Measurements from ENCODE around the gene TRAPPC10. TPM values are rescaled to one million over a fixed set of nuclear protein-coding genes. Genes with fewer than 3 reads are reported as not detected.

TRAPPC10 gene
- total and polyA plus RNA-seq, 2 donors (not counting 1 experiment from before 2014, with no cell fraction given): 61.7 to 145 TPM

DNA sequence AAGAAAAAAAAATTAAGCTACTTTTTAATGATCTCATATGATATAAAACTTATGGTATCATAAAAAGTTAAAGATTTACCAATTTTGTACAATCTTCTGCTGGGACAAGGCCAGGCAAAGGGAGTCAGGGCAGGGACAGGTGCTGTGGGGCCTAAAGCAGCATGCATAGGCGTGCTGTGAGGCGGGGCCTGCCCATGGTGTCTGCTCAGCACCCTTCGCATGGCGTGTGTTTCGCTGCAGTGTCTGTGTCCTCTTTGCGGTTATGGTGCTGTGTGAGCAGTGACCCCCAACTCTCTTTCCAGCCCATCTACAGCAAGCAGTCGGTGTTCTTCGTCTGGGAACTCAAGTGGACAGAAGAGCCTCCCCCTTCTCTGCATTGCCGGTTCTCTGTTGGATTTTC is 81.7 kb downstream of the TRAPPC10 start:
- no peak for TF ChIP-seq EZH2 (IDR thresholded peaks at IDR 0.05; ENCODE audit: borderline replicate concordance, insufficient read depth, low read depth, low read length, poor library complexity, severe bottlenecking)
- no peak for TF ChIP-seq CTCF (IDR thresholded peaks at IDR 0.05)
- no peak overlapping the region for H2AFZ ChIP-seq (ENCODE audit: insufficient read depth, low read depth, low read length, poor library complexity, severe bottlenecking)
- no peaks in the 10 kb centered on the region for H4K20me1 ChIP-seq (ENCODE audit: control insufficient read depth, insufficient read depth, low read length, poor library complexity, severe bottlenecking)
- WGBS (ENCODE audit: insufficient coverage): 95% methylated on average over 8 of the region's 9 CpGs
- ATAC-seq (ENCODE audit: low read depth): no peak
- Mint-ChIP-seq H3K27me3 (no peaks in the 10 kb centered on the region), H3K4me3 (no peak overlapping the region), H3K4me1 (peaks cover 33% of the 10 kb centered on the region), H3K27ac (peak overlapping the region; percentile 82), H3K9me3 (ENCODE audit: insufficient read depth) (no peaks in the 10 kb centered on the region)
- no peak overlapping the region for H3K9ac ChIP-seq (ENCODE audit: low read length)
- POLR2A ChIA-PET: no interaction called here
- peak overlapping the region in 1 of 2 donors; percentile 20 for H3K27ac ChIP-seq (ENCODE audit: low read length in 2 of 2)
- no peaks in the 10 kb centered on the region for H3K27me3 ChIP-seq (replicated peaks in 1 of 4; ENCODE audit: control extremely low read depth in 1 of 4, control insufficient read depth in 3 of 4, insufficient read depth in 4 of 4, low read length in 3 of 4)
- no peak overlapping the region for H3K4me2 ChIP-seq (replicated peaks; ENCODE audit: low read depth, low read length, poor library complexity, severe bottlenecking)
- H3K9me3 ChIP-seq (ENCODE audit: control extremely low read depth in 1 of 3, control insufficient read depth in 2 of 3, insufficient read depth in 1 of 3, low read length in 2 of 3): no peaks in the 10 kb centered on the region
- DNase-seq: no peak
- intact Hi-C loops (cut with micrococcal nuclease): no loop called here
- H3K4me3 ChIP-seq (ENCODE audit: control extremely low read depth in 1 of 5, extremely low read depth in 1 of 5, insufficient read depth in 1 of 5, low read depth in 2 of 5, low read length in 4 of 5): no peak overlapping the region
- CTCF ChIA-PET: interaction anchor here (1.3 kb wide), 1 partner anchor 8 kb away, joined by 3 read pairs; no protein-coding TSS in a partner anchor
- no peaks in the 10 kb centered on the region for H3K79me2 ChIP-seq (ENCODE audit: control insufficient read depth, insufficient read depth, low read length)
- peaks cover 2 to 32% of the 10 kb centered on the region in 2 experiments for H3K36me3 ChIP-seq (replicated peaks in 1 of 2; ENCODE audit: control extremely low read depth in 1 of 2, control insufficient read depth in 1 of 2, extremely low read depth in 1 of 2, insufficient read depth in 2 of 2, low read length in 1 of 2)
- H3K4me1 ChIP-seq (ENCODE audit: control insufficient read depth in 2 of 2, insufficient read depth in 2 of 2, low read length in 2 of 2): peaks cover 19 to 43% of the 10 kb centered on the region in 2 donors

DNA sequence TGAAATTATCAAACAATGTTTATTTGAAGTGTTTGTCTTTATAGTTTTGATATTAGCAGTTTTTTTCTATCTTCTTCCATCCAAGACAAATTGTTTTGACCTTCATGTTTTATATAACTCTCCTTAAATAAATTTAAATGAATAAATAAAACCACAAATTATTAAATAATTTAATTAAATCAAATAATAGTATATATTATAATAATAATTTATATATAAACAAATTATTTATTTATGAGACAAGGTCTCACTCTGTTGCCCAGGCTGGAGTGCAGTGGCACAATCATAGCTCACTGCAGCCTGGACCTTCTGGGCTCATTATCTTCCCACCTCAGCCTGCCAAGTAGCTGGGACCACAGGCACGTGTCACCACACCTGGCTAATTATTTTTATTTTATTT is 82.7 kb downstream of the TRAPPC10 start:
- CTCF ChIA-PET: interaction anchor here (1.1 kb wide), 1 partner anchor 11 kb away, joined by 3 read pairs; no protein-coding TSS in a partner anchor
- intact Hi-C loops (cut with micrococcal nuclease): no loop called here
- POLR2A ChIA-PET: interaction anchor here (0.7 kb wide), 1 partner anchor 60 kb away, joined by 4 read pairs; no protein-coding TSS in a partner anchor

More for the DNA sequence above, 82.7 kb downstream of the TRAPPC10 start:
- H3K9me3 Mint-ChIP-seq (ENCODE audit: insufficient read depth): no peaks in the 10 kb centered on the region
- no peak overlapping the region for H3K27ac ChIP-seq (ENCODE audit: low read length in 2 of 2)
- H3K36me3 ChIP-seq (replicated peaks in 1 of 2; ENCODE audit: control extremely low read depth in 1 of 2, control insufficient read depth in 1 of 2, extremely low read depth in 1 of 2, insufficient read depth in 2 of 2, low read length in 1 of 2): peaks cover 2 to 27% of the 10 kb centered on the region in 2 experiments
- no peaks in the 10 kb centered on the region for H3K27me3 ChIP-seq (replicated peaks in 1 of 4; ENCODE audit: control extremely low read depth in 1 of 4, control insufficient read depth in 3 of 4, insufficient read depth in 4 of 4, low read length in 3 of 4)
- no peaks in the 10 kb centered on the region for H3K27me3 Mint-ChIP-seq
- H3K4me1 Mint-ChIP-seq: peaks cover 23% of the 10 kb centered on the region
- H4K20me1 ChIP-seq (ENCODE audit: control insufficient read depth, insufficient read depth, low read length, poor library complexity, severe bottlenecking): no peaks in the 10 kb centered on the region
- no peak overlapping the region for H3K27ac Mint-ChIP-seq
- no peak overlapping the region for H3K4me3 Mint-ChIP-seq
- no peaks in the 10 kb centered on the region for H3K79me2 ChIP-seq (ENCODE audit: control insufficient read depth, insufficient read depth, low read length)
- no CpG with 5 or more reads among the region's 1 CpG for WGBS (ENCODE audit: insufficient coverage)
- TF ChIP-seq CTCF (IDR thresholded peaks at IDR 0.05): no peak
- TF ChIP-seq EZH2 (IDR thresholded peaks at IDR 0.05; ENCODE audit: borderline replicate concordance, insufficient read depth, low read depth, low read length, poor library complexity, severe bottlenecking): no peak
- DNase-seq: no peak
- no peak overlapping the region for H3K4me3 ChIP-seq (ENCODE audit: control extremely low read depth in 1 of 5, extremely low read depth in 1 of 5, insufficient read depth in 1 of 5, low read depth in 2 of 5, low read length in 4 of 5)
- no peak overlapping the region for H2AFZ ChIP-seq (ENCODE audit: insufficient read depth, low read depth, low read length, poor library complexity, severe bottlenecking)
- H3K4me2 ChIP-seq (replicated peaks; ENCODE audit: low read depth, low read length, poor library complexity, severe bottlenecking): no peak overlapping the region
- no peak for ATAC-seq (ENCODE audit: low read depth)
- H3K9ac ChIP-seq (ENCODE audit: low read length): no peak overlapping the region
- H3K4me1 ChIP-seq (ENCODE audit: control insufficient read depth in 2 of 2, insufficient read depth in 2 of 2, low read length in 2 of 2): peaks cover 9 to 33% of the 10 kb centered on the region in 2 donors
- no peaks in the 10 kb centered on the region for H3K9me3 ChIP-seq (ENCODE audit: control extremely low read depth in 1 of 3, control insufficient read depth in 2 of 3, insufficient read depth in 1 of 3, low read length in 2 of 3)
